ENCODE results near the gene MUC6. TPM values are rescaled to one million over a fixed set of nuclear protein-coding genes. Genes with fewer than 3 reads are reported as not detected.
A peak's percentile ranks its signal among the peaks of the same experiment; 100 is the strongest.

Gene MUC6
- total RNA-seq, 2 donors from 2014 or later, result 0.10 TPM; not detected in 1

GRCh38 chr11:1069740-1070139 is 33.2 kb upstream of the MUC6 start:
- intact Hi-C loops (cut with DNase I), result no loop called here
- no peak for DNase-seq
- H3K27me3 ChIP-seq, result no peaks in the 10 kb centered on the region
- no peak overlapping the region for H3K27ac ChIP-seq
- peaks cover 18% of the 10 kb centered on the region for H3K4me1 ChIP-seq
- H3K36me3 ChIP-seq, result no peaks in the 10 kb centered on the region
- H3K9me3 ChIP-seq, result no peaks in the 10 kb centered on the region
- TF ChIP-seq CTCF (IDR thresholded peaks at IDR 0.05), result no peak
- H3K4me3 ChIP-seq, result no peak overlapping the region
- no peak overlapping the region for H3K9ac ChIP-seq (ENCODE audit: low read depth in 2 of 2, low read length in 2 of 2)

GRCh38 chr11:1067812-1068496 is 31.4 kb upstream of the MUC6 start:
- Histone ChIP-seq H3K27me3 (no peaks in the 10 kb centered on the region), H3K9me3 (no peaks in the 10 kb centered on the region), H3K27ac (no peak overlapping the region), H3K4me3 (no peak overlapping the region), H3K9ac (ENCODE audit: low read depth in 2 of 2, low read length in 2 of 2) (no peak overlapping the region), H3K36me3 (no peaks in the 10 kb centered on the region), H3K4me1 (peaks cover 6% of the 10 kb centered on the region)
- no peak for DNase-seq
- TF ChIP-seq CTCF (IDR thresholded peaks at IDR 0.05), result no peak
- intact Hi-C loops (cut with DNase I), result no loop called here

GRCh38 chr11:1064167-1064566 is 27.6 kb upstream of the MUC6 start:
- DNase-seq, result no peak
- H3K36me3 ChIP-seq, result no peaks in the 10 kb centered on the region
- no peaks in the 10 kb centered on the region for H3K27me3 ChIP-seq
- no peak overlapping the region for H3K4me3 ChIP-seq
- H3K4me1 ChIP-seq, result peaks cover 5% of the 10 kb centered on the region
- H3K9ac ChIP-seq (ENCODE audit: low read depth in 2 of 2, low read length in 2 of 2), result no peak overlapping the region
- intact Hi-C loops (cut with DNase I), result no loop called here
- no peaks in the 10 kb centered on the region for H3K9me3 ChIP-seq
- TF ChIP-seq CTCF (IDR thresholded peaks at IDR 0.05), result no peak
- no peak overlapping the region for H3K27ac ChIP-seq

- no peak for TF ChIP-seq CTCF (IDR thresholded peaks at IDR 0.05)
- H3K27ac ChIP-seq, result peak overlapping the region; percentile 50
- H3K9me3 ChIP-seq, result no peaks in the 10 kb centered on the region
- peak; percentile 60 for DNase-seq
- intact Hi-C loops (cut with DNase I), result no loop called here
- H3K4me3 ChIP-seq, result no peak overlapping the region
- peaks cover 5% of the 10 kb centered on the region for H3K4me1 ChIP-seq
- H3K9ac ChIP-seq (ENCODE audit: low read depth in 2 of 2, low read length in 2 of 2), result no peak overlapping the region
- H3K27me3 ChIP-seq, result no peaks in the 10 kb centered on the region
- H3K36me3 ChIP-seq, result no peaks in the 10 kb centered on the region
Observed at GRCh38 chr11:1062075-1062820, 25.7 kb upstream of the MUC6 start.

- no peaks in the 10 kb centered on the region for H3K27me3 ChIP-seq
- peaks cover 5% of the 10 kb centered on the region for H3K4me1 ChIP-seq
- H3K9me3 ChIP-seq, result no peaks in the 10 kb centered on the region
- no peak for TF ChIP-seq CTCF (IDR thresholded peaks at IDR 0.05)
- H3K9ac ChIP-seq (ENCODE audit: low read depth in 2 of 2, low read length in 2 of 2), result peak overlapping the region; percentile 58 to 74
- peak overlapping the region; percentile 70 for H3K27ac ChIP-seq
- intact Hi-C loops (cut with DNase I), result no loop called here
- H3K36me3 ChIP-seq, result no peaks in the 10 kb centered on the region
- no peak overlapping the region for H3K4me3 ChIP-seq
- peak; percentile 93 for DNase-seq
Observed at GRCh38 chr11:1060852-1061616, 24.5 kb upstream of the MUC6 start.

Measured in colonic mucosa (tissue), 4 donors.